Measurements from ENCODE around the gene ASB13. TPM values are rescaled to one million over a fixed set of nuclear protein-coding genes. Genes with fewer than 3 reads are reported as not detected.

ASB13 gene
- polyA plus RNA-seq, 1 donor from 2014 or later = 5.6 TPM

- H3K36me3 ChIP-seq (ENCODE audit: insufficient read depth, low read length) = no peaks in the 10 kb centered on the region
- H3F3A ChIP-seq (ENCODE audit: insufficient read depth, low read length, poor library complexity, severe bottlenecking) = no peaks in the 10 kb centered on the region
- H3K27me3 ChIP-seq (ENCODE audit: insufficient read depth, low read depth, low read length) = no peaks in the 10 kb centered on the region
- H3K4me3 ChIP-seq (ENCODE audit: low read length) = no peak overlapping the region
- no peak overlapping the region for H3K27ac ChIP-seq (ENCODE audit: low read length)
- H3K9me2 ChIP-seq (ENCODE audit: insufficient read depth, low read length) = no peaks in the 10 kb centered on the region
- no peak overlapping the region for H3K4me2 ChIP-seq (ENCODE audit: low read length)
- no peak overlapping the region for H2AFZ ChIP-seq (ENCODE audit: low read depth, low read length)
- H4K20me1 ChIP-seq (ENCODE audit: insufficient read depth) = no peaks in the 10 kb centered on the region
- no peak overlapping the region for H3K9ac ChIP-seq (ENCODE audit: low read length)
- no peaks in the 10 kb centered on the region for H3K79me2 ChIP-seq (replicated peaks; ENCODE audit: insufficient read depth, low read length)
- no peaks in the 10 kb centered on the region for H3K9me3 ChIP-seq (ENCODE audit: low read length)
- TF ChIP-seq CTCF (IDR thresholded peaks at IDR 0.05; ENCODE audit: poor library complexity, severe bottlenecking) (no peak), POLR2AphosphoS5 (IDR thresholded peaks at IDR 0.05) (no peak), RAD21 (conservative IDR thresholded peaks at IDR 0.05) (no peak), EZH2 (IDR thresholded peaks at IDR 0.05; ENCODE audit: borderline replicate concordance, insufficient read depth, low read length, poor library complexity, severe bottlenecking) (no peak), REST (IDR thresholded peaks at IDR 0.05; ENCODE audit: borderline replicate concordance) (no peak), EP300 (conservative IDR thresholded peaks at IDR 0.05; ENCODE audit: poor library complexity, severe bottlenecking) (no peak), TAF1 (IDR thresholded peaks at IDR 0.05; ENCODE audit: low read depth) (no peak), MXI1 (conservative IDR thresholded peaks at IDR 0.05; ENCODE audit: poor library complexity, severe bottlenecking) (no peak), SMC3 (conservative IDR thresholded peaks at IDR 0.05; ENCODE audit: poor library complexity) (no peak)
These were observed 12.6 kb upstream of the ASB13 start for GRCh38 chr10:5679037-5679435.

GRCh38 chr10:5678397-5679036 lies 12.1 kb upstream of the ASB13 start:
- H2AFZ ChIP-seq (ENCODE audit: low read depth, low read length) = no peak overlapping the region

More at GRCh38 chr10:5678397-5679036, 12.1 kb upstream of the ASB13 start:
- Histone ChIP-seq H3K9ac (ENCODE audit: low read length) (no peak overlapping the region), H4K20me1 (ENCODE audit: insufficient read depth) (no peaks in the 10 kb centered on the region), H3K36me3 (ENCODE audit: insufficient read depth, low read length) (no peaks in the 10 kb centered on the region), H3K79me2 (replicated peaks; ENCODE audit: insufficient read depth, low read length) (no peaks in the 10 kb centered on the region), H3F3A (ENCODE audit: insufficient read depth, low read length, poor library complexity, severe bottlenecking) (no peaks in the 10 kb centered on the region), H3K9me2 (ENCODE audit: insufficient read depth, low read length) (no peaks in the 10 kb centered on the region), H3K4me2 (ENCODE audit: low read length) (no peak overlapping the region), H3K27me3 (ENCODE audit: insufficient read depth, low read depth, low read length) (no peaks in the 10 kb centered on the region), H3K9me3 (ENCODE audit: low read length) (no peaks in the 10 kb centered on the region), H3K4me3 (ENCODE audit: low read length) (no peak overlapping the region), H3K27ac (ENCODE audit: low read length) (no peak overlapping the region)
- TF ChIP-seq MXI1 (conservative IDR thresholded peaks at IDR 0.05; ENCODE audit: poor library complexity, severe bottlenecking) = no peak
